HG03521 (cell line): ENCODE measurements around the gene ATIC.

ENCODE experiments used
- ATAC-seq: cut with Tn5 transposase; IDR thresholded peaks from one replicate; pipeline ENCODE4 v1.9.1; 2021; ENCODE audit warnings: mild to moderate bottlenecking, moderate library complexity; ENCODE audit not compliant: unreplicated experiment

Gene ATIC

DNA sequence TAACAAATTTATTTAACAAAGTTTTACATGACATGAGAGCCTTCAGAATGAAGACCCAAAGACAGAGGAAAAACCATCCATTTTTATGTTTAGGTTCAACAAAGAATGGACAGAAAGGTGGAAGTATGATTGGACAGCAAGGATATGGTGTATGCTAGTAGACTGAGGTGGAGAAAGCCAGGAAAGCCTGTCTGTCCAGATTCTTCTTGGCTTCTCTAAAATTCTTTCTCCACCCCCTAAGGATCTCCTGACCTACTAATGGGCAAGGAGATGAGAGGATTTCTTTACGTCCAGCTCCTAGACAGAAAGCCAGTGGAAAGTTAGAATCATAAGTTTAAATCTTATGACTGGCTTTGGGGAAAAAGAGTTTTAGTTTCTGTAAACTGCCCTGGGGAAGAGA lies 3.0 kb downstream of the ATIC start:
- ATAC-seq, result no peak

DNA sequence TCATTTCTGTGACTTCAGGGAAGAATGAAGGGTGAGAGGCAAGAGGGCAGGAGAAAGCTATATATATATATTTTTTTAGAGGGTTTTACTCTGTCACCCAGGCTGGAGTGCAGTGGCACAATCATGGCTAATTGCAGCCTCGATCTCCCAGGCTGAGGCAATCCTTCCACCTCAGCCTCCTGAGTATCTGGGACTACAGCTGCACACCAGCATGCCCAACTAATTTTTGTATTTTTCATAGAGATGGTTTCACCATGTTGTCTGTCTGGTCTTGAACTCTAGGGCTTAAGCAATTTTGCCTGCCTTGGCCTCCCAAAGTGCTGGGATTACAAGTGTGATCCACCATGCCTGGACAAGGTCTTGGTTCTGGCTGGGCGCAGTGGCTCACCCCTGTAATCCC lies 3.4 kb downstream of the ATIC start:
- no peak for ATAC-seq

DNA sequence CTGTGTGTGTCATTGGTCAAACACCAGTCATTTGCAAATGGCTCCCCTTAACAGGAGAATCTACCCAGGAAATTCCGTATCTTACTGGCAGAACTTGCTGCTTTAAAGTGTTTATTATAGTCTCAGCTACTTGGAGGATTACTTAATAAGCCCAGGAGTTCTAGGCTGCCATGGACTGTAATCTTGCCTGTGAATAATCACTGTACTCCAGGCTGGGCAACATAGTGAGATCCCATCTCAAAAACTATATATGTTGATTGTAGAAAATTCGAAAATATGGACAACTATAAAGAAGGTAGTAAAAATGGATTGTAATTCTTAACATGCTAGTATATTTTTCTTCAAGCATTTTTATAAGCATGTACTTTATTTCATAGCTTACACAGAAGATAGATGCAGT lies 4.5 kb downstream of the ATIC start:
- no peak for ATAC-seq

DNA sequence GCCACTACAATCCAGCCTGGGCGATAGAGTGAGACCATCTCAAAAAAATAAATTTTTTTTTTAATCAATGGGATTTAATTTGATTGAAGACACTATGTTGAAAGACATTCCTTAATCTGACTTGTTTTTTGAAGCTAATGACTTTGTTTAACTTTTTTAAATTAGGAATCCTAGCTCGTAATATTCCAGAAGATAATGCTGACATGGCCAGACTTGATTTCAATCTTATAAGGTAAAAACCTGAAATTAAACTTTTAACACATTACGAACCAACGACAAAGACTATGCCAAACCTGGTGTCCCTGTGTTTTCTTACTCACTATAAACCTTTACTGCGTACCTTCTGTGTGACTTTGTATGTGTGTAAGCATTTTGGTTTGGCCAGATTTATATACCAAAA lies 7.6 kb downstream of the ATIC start:
- ATAC-seq, result no peak

DNA sequence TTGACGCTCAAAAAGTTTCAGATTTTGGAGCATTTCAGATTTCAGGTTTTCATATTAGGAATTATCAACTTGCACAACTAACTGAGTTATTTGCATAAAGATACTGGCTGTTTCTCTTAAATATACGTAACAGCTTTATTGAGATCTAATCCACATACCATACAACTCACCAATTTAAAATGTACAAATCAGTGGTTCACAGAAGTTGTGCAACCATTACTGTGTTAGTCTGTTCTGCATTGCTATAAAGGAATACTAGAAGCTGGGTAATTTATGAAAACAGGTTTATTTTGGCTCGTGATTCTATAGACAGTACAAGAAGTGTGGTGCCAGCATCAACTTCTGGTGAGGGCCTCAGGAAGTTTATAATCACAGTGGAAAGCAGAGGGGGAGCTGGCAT lies 8.2 kb downstream of the ATIC start:
- ATAC-seq, result no peak

DNA sequence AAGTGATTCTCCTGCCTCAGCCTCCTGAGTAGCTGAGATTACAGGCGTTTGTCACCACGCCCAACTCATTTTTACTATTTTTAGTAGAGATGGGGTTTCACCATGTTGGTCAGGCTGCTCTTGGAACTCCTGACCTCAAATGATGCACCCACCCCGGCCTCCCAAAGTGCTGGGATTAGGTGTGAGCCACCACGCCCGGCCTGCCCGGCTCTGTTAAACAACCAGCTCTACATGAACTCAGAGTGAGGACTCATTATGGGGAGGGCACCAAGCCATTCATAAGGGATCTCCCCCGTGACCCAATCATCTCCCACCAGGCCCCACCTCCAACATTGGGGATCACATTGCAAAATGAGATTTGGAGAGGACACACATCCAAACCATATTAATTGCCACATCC lies 8.8 kb downstream of the ATIC start:
- no peak for ATAC-seq

DNA sequence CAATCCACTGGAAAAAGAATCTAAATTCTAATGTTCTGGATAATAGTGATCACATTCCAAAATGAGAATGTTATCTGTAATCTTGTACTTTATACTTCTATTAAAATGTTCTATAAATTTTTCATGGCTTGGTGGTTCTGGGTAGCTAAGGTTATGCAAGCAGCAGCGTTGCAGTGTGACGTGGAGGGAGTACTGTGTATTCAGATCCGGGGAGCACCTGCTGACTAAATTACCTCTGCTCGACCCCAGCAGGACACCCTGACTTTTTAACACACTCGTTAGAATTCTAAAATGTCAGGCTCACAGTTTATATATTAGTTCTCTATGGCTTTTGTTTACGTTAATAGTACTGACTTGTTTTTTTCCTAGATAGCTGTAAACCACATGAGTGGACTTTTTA lies 13.0 kb downstream of the ATIC start:
- no peak for ATAC-seq

DNA sequence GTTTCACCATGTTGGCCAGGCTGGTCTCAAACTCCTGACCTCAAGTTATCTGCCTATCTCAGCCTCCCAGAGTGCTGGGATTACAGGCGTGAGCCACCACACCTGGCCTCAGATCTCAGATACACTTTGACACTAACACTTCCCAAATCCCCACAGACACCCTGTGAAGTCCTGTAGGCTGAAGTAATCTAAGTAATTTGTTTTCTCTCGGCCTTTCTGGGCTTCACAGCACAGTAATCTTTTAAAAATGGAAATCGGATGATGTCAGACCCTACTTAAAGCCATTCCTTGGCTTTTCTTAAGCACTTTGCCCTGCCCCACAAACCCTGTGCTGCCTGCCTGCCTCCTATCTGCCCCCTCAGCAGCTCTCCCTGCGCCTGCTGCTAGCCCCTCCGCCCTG lies 16.2 kb downstream of the ATIC start:
- ATAC-seq, result no peak

DNA sequence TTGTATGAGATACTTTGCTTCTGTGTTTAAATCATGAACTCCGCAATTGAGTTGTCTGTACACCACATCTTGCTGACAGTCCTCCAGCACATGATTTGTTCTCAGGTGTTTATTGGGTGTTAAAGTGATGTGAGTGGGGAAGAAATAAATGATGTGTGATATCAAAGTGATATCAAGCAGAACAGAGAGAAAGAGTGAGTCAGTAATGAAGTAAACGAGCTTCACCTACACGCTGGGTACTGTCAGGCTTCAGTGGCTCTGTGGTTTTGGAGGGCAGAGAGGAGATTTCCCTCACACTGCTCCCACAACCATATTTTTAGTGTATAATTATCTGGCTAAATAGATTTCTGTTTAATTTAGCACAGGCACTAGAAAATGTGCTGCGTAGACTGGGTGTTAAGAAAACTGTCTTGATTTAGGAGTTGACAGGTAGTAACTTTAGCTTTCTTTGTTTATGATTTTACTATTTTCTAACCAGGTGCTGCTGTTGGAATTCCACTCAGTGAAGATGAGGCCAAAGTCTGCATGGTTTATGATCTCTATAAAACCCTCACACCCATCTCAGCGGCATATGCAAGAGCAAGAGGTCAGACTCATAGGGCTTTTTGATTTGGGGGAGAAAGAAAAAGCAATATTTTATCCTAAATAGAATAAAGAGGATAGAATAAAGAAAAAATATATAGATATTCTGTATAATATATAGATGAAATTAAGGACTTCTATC lies 21.2 kb downstream of the ATIC start:
- ATAC-seq, result no peak

DNA sequence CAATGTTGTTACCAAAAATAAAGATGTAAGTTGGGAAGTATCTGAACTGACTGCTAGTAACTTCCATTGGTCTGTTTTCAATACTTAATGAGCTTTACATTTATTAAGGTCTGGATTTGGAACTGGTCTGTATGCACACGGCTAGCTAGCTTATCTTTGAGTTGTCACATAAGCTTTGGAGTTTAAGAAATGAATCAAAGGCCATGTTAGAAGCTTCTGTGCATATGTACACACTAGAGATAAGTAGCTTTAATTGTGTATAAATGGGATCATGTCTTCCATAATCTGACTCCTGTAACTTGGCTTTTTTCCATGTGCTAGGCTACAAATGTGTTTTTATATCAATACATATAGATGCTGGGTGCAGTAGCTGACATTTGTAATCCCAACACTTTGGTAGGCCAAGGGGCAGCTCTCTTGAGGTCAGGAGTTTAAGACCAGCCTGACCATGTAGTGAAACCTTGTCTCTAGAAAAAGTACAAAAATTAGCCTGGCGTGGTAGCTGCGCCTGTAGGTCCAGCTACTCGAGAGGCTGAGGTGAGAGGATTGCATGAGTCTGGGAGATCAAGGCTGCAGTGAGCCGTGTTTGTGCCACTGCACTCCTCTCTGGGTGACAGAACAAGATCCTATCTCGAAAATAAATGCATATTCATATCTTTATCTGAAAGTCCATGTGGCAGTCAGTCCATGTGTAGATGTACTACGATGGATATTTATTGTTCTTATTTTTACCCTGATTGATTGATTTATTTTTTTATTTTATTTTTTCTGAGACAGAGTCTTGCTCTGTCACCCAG lies 27.2 kb downstream of the ATIC start:
- no peak for ATAC-seq

DNA sequence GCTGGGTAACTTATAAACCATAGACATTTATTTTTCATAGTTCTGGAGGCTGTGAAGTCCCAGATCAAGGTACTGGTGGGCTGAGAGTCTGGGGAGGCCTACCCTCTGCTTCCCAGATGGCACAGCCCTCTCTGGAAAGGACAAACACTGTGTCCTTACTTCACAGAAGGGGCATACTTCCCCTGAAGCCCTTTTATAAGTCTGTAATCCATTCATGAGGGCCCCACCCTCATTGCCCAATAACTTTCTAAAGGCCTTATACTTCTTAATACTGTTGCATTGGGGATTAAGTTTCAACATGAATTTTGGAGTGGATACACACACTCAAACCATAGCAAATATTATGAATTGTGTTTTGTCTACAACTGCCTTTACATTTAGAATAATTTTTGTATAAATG lies 36.0 kb downstream of the ATIC start:
- ATAC-seq, result no peak

DNA sequence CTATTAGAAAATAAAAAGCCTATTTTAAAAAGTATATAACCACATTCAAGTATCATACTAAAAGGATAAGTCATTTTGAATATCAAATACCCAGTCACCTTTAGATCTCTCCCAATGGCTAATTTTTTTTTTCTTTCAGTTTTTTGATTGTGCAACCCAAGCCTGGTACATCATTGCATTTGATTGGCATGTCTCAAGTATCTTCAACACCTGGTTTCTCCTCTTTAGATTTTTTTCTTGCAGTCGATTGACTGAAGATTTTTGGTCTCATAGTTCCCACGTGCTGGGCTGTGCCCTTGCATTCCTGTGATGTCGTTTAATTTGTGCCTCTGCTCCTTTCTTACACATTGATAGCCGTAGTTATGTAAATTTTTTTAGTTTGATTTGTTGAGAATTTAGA lies 40.7 kb downstream of the ATIC start:
- ATAC-seq, result no peak

DNA sequence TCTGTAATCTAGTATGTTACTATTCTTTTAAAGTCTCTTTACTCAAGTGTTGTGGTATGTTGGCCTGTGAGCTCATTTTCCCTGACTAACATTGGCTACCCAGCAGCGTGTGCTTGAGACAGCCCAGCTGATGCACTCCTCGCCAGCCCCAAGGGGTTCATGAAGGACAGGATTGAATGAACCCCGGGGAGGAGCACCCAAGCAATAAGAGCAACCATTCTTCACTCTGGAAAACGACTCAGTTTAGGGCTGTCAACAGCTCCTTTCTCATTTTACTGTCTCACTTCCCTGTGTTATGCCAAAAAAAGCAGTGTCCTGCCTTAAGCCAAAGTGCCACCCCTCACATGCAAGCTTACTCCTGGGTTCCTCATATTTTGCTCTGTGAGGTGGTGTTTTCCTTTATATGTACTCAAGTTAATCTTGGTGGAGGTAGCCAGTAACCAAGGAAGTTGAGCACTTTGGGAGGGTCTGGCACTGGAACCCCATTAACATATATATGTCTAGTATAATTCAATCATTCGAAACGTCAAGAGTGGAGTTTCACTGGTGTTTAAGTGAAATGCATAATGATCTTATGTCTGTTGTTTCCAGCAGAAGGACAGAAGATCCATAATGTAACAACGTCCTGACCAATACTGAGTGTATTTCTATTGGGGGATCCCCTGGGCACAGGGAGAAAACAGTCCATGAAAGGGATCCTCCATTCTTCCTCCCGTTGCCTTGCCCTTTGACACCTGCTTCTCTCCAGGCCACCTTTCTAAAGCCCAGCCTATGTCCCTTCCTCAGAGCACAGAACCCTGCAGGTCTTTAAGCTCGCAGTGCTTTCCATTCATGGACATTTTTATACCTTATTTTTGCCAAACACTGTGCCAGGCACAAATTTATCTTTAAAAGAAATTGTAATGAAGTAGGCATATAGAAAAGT lies 43.2 kb downstream of the ATIC start:
- no peak for ATAC-seq

DNA sequence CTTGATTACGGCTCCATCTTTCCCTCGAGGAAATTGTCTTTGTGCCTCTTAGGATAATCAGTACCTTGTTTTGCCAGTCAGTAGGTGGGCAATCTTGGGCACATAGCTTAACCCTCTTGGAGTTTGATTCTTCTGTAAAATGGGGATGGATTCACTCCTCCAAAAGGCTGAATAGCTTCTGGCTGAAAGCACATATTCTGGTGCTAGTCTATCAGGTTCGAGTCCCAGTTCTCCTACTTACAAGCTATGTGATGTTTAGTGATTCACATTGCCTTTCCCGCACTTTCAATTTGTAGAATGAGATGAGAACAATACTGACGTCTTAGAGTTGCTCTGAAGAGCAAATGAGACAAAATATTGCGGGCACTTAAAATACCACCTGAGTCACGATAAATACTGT lies 43.9 kb downstream of the ATIC start:
- ATAC-seq, result no peak

DNA sequence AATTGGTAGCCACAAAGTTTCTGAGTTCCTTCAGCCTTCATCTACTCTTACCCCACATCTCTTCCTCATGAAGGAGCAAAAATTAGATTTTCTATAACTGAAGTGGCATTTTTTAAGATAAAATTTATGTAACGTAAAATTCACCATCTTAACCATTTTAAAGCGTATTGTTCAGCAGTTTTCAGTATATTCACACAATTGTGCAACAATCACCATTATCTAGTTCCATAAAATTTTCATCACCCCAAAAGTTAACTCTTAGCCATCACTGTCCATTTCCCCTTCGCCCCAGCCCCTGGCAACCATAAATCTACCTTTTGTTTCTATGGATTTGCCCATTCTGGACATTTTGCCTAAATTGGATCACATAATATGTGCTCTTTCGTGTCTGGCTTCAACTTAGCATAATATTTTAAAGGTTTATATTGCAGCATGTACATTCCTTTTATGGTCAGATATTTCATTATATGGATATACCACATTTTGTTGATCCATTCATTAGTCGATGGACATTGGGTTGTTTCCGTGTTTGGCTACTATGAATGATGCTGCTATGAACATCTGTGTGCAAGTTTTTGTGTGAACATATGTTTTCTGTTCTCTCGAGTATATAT lies 44.6 kb downstream of the ATIC start:
- no peak for ATAC-seq

DNA sequence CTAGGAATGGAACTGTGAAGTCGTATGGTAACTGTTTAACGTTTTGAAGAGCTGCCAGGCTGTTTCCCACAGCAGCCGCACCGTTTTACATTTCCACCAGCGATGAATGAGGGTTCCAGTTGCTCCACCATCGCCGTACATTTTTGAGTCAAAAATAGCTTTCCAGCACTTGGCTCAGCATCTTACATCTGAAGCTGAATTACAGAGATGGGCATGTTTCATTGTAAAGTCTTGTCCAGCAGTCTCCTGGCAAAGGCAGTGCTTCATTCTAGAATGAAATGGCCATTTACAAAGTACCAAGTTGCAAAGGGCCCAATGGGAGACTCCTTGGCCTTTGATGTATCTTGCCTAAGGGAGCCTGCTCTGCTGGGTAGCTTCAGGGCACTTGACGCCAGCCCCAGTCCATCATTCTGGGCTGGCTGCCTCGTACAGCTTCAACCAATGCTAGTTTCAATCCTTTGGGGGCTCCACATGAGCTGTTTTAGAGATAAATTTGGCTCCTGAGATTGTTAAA lies 45.1 kb downstream of the ATIC start:
- ATAC-seq, result no peak

DNA sequence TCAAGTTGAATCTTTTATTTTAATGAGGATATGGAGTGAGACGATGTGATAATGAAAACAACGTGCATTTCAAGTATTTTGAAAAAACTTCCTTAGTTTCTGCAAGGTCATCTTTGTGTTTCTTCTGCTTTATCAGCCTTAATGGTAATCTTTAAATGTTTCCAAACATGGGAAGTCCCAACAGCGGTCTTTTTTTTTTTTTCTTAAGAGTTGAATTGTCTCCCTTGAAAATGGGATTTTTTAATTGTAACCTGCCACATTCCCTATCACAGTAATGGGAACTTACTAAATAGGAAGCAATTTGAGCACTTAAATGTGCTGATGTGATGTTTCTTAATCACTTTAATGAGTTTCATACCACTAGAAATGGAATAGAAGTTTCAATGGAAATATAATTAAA lies 45.8 kb downstream of the ATIC start:
- no peak for ATAC-seq

DNA sequence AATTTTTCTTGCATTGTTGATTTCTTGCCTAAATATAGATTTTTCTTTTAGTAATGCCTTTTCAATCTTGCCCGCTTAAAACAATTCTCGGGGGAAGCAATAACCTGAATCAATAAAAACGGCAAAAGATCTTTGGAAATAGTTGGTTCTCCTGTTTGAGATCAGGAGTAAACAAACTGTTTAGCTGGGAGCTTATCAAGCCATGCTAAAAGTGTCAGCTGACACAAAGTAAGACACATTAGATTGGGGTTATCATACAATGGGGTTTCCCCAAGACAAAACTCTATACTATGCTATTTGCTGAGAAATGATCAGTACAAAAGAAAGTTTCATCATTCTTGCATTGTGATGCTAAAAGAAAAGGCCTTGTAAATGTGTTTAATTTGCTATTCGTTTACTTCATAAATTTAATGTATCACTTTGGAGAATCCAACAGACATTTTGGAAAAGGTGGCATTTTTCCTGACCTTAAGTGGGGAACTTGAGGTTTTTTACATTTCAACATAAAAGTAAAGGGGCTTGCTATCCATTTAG lies 46.5 kb downstream of the ATIC start:
- ATAC-seq, result no peak

DNA sequence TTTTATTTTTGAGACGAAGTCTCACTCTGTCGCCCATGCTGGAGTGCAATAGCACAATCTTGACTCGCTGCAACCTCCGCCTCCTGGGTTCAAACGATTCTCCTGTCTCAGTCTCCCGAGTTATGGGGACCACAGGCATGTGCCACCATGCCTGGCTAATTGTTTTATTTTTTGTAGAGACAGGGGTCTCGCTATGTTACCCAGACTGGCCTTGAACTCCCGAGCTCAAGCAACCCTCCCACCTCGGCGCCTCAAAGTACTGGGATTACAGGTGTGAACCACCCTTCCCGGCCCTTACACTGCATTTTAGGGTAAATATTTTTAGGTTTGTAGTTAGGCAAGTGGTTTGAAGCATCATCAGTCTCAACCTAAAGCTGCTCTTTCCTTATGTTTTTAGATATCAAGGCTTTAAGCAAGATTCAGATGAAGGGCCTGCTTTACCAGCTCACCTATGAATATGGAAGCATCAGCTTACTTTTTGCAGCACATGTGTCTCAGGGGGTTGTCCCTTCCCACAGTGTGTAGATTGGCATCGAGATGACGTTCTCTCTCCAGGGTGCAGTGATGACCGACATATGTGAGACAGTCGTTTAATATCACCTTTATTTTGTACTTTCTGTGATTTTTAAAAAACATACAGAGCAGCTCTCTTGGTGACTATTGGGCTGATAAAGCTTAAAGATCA lies 47.2 kb downstream of the ATIC start:
- ATAC-seq, result no peak

DNA sequence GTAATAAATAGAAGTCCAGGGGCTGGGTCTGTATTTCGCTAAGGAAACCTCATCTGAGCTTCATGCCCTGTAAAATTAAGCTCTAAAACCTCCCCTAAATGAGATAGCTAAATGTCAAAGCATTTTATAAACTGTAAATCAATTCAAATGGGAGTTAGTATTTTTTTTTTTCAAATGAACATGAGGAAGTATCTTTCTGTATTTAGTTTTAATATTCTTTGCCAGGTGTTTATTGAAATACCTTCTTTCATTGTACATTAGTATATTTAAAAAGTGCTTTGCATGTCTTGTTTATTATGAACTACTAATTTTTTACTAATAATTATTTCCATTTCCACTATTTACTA lies 47.7 kb downstream of the ATIC start:
- ATAC-seq, result no peak
